Pancreas (tissue), 10 donors: ENCODE results near the gene MARVELD2. TPM values are rescaled to one million over a fixed set of nuclear protein-coding genes. Genes with fewer than 3 reads are reported as not detected.
"Not testable (repeated sequence)": the region's sequence is repeated elsewhere in the genome, so short reads cannot be mapped to it uniquely, and the experiment has no call there.

Experiments used
- ATAC-seq, 4 donors: fragments of 200-7000 bp; cut with Tn5 transposase; one replicate each; pipeline versions ENCODE4 v1.8.0 to v1.9.1; 2020; ENCODE audit warnings: mild to moderate bottlenecking in 4 of 4, moderate library complexity in 4 of 4
- DNase-seq, 6 donors: peaks; one replicate each; pipeline ENCODE4 v3.0.0-alpha.2; 2020
- FAIRE-seq: peaks from 2 replicates; lab custom pipeline; 2012; peaks lifted over from hg19 to GRCh38; lab: Jason Lieb, UNC
- H3K27ac ChIP-seq, 4 donors: fragments of 200-600 bp; sonication (generic); 1 replicate in 3 of 4; 2 replicates in 1 of 4; pipeline versions ENCODE4 v1.5.0 to v1.8.0; 2020
- H3K27me3 ChIP-seq, 4 donors: fragments of 200-600 bp; one replicate each; pipeline ENCODE4 v1.8.0; 2021
- H3K36me3 ChIP-seq, 3 donors: fragments of 200-600 bp; sonication (generic) in 1 of 3; one replicate each; pipeline versions ENCODE4 v1.5.0 to v1.8.0; 2020 to 2021
- H3K4me1 ChIP-seq, 3 donors: fragments of 200-600 bp; one replicate each; pipeline ENCODE4 v1.8.0; 2021
- H3K4me3 ChIP-seq, 4 donors: fragments of 200-600 bp; sonication (generic) in 2 of 4; one replicate each; pipeline versions ENCODE4 v1.5.0 to v1.8.0; 2020 to 2021
- H3K9me3 ChIP-seq, 4 donors: fragments of 200-600 bp; one replicate each; pipeline ENCODE4 v1.8.0; 2021
- CTCF ChIP-seq, 4 donors: fragments of 200-600 bp; sonication (generic) in 3 of 4; IDR thresholded peaks; one replicate each; pipeline versions ENCODE4 v1.5.0 to v1.8.0; 2021; ENCODE audit warnings: antibody characterized with exemption in 4 of 4
- WGBS, 2 donors: extraction: QIAGEN DNeasy Blood & Tissue Kit; methylation state at CpG; one replicate each; pipeline ENCODE4 v1.1.7; 2013; 5-methylcytosine and 5-hydroxymethylcytosine counted together
- intact Hi-C, 3 donors: fragments of 100-400 bp; cut with DNase I; formaldehyde crosslinking; loops; one replicate each; pipeline versions ENCODE4 v1.11.1 to v1.14.2; 2022
- polyA plus RNA-seq, 2 donors: library from polyadenylated mRNA; stranded (reverse); fragments of 200-250 nt; gene quantifications; one replicate each; pipeline ENCODE4 v1.2.3, GENCODE V29; 2013
- total RNA-seq, 6 donors: library from RNA; stranded (reverse); fragmentation: NEBNext Ultra II Directional in 4 of 6; extraction: Animal tissue kit (Norgen Biotek cat#: 25700) in 4 of 6; gene quantifications; one replicate each; pipeline versions ENCODE4 v1.2.1 to v1.2.4, GENCODE V29; 2021 to 2023
- donor health status: healthy with polysubstance abuse.
- donor health status: DM: no; HTN: no; CAD: no; lungs with moderate emphysema.
- donor health status: DM: no; HTN: no; CAD: no.
- donor health status: control.
- donor health status: control.
- donor health status: Bipolar disorder and iron deficiency.
- donor health status: DM: yes; HTN: yes; CAD: no.
- donor health status: DM: no; HTN: no; CAD: no.
- donor health status: DM: no; HTN: no; CAD: no.
- donor health status: DM: yes; HTN: yes; CAD: no.

Gene MARVELD2
- total and polyA plus RNA-seq, 8 donors = 4.0 to 34.7 (median 17.4) TPM

- DNase-seq = no peak
- peak overlapping the region; percentile 60 to 96 (median 82) for H3K27ac ChIP-seq
- peak; percentile 63 for FAIRE-seq
Observed at GRCh38 chr5:69451941-69452647, 37.2 kb downstream of the MARVELD2 start.

GRCh38 chr5:69453487-69453886, 38.6 kb downstream of the MARVELD2 start:
- not testable (repeated sequence) for DNase-seq, FAIRE-seq, H3K4me3 ChIP-seq, H3K27me3 ChIP-seq, H3K36me3 ChIP-seq, ATAC-seq, H3K9me3 ChIP-seq
- 87 to 97% methylated on average over 3 of the region's 3 CpGs for WGBS, 2 donors
- H3K4me1 ChIP-seq = peaks cover 8 to 41% (median 27%) of the 10 kb centered on the region in 3 donors
- intact Hi-C loops = loop anchor here in 1 of 3 donors (5.0 kb wide), 1 partner anchor 36 kb away; the partner anchor contains the start of gene MARVELD2
- H3K27ac ChIP-seq = peak overlapping the region in 2 of 4 donors; percentile 90 to 96

More at GRCh38 chr5:69451941-69452647, 37.2 kb downstream of the MARVELD2 start:
- WGBS, 2 donors = 10 to 11% methylated on average over 4 of the region's 4 CpGs
- Histone ChIP-seq H3K9me3 (no peaks in the 10 kb centered on the region), H3K4me3 (peak overlapping the region in 1 of 4 donors; percentile 19), H3K4me1 (peaks cover 8 to 41% (median 27%) of the 10 kb centered on the region in 3 donors), H3K36me3 (no peaks in the 10 kb centered on the region), H3K27me3 (no peaks in the 10 kb centered on the region)
- intact Hi-C loops = loop anchor here in 1 of 3 donors (5.0 kb wide), 1 partner anchor 35 kb away; the partner anchor contains the start of gene MARVELD2
- no peak for TF ChIP-seq CTCF (IDR thresholded peaks at IDR 0.05)
- peak; percentile 85 to 91 (median 86) for ATAC-seq

- H3K4me3 ChIP-seq = peak overlapping the region in 1 of 4 donors; percentile 9
- no peak for TF ChIP-seq CTCF (IDR thresholded peaks at IDR 0.05)
- FAIRE-seq (no peak), ATAC-seq (peak; percentile 22 to 43 (median 36)), DNase-seq (peak in 1 of 6 donors; percentile 28)
- H3K27ac ChIP-seq = peak overlapping the region in 2 of 4 donors; percentile 90 to 96
- H3K4me1 ChIP-seq = peaks cover 8 to 41% (median 27%) of the 10 kb centered on the region in 3 donors
- intact Hi-C loops = loop anchor here in 1 of 3 donors (5.0 kb wide), 1 partner anchor 37 kb away; the partner anchor contains the start of gene MARVELD2
- 46 to 53% methylated on average over 8 of the region's 8 CpGs for WGBS, 2 donors
- no peaks in the 10 kb centered on the region for H3K27me3 ChIP-seq
- H3K9me3 ChIP-seq = no peaks in the 10 kb centered on the region
- H3K36me3 ChIP-seq = no peaks in the 10 kb centered on the region
Observed at GRCh38 chr5:69454460-69455249, 39.7 kb downstream of the MARVELD2 start.

DNA sequence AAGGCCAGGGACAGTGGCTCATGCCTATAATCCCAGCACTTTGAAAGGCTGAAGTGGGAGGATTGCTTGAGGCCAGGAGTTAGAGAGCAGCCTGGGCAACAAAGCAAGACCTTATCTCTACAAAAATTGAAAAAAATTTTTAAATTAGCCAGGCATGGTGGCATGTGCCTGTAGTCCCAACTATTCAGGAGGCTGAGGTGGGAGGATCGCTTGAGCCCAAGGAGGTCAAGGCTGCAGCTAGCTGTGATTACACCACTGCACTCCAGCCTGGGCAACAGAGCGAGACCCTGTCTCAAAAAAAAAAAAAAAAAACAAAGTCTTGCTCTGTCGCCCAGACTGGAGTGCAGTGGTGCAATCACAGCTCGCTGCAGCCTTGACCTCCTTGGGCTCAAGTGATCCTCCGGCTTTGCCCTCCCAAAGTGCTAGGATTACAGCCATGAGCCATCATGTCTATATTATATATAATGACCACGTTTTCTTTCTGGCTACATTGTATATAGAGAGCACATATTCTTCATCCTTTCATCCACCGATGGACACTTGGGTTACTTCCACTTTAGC, 40.6 kb downstream of the MARVELD2 start:
- ATAC-seq, FAIRE-seq: not testable (repeated sequence)
- peak overlapping the region in 2 of 4 donors; percentile 90 to 96 for H3K27ac ChIP-seq

GRCh38 chr5:69462170-69462569, 47.3 kb downstream of the MARVELD2 start:
- no peak overlapping the region for H3K27ac ChIP-seq
- no peaks in the 10 kb centered on the region for H3K4me1 ChIP-seq
- H3K9me3 ChIP-seq = no peaks in the 10 kb centered on the region
- no peaks in the 10 kb centered on the region for H3K36me3 ChIP-seq
- 96 to 98% methylated on average over 1 of the region's 1 CpG for WGBS, 2 donors
- FAIRE-seq (no peak), DNase-seq (no peak), ATAC-seq (no peak)
- no peak overlapping the region for H3K4me3 ChIP-seq
- H3K27me3 ChIP-seq = no peaks in the 10 kb centered on the region
- intact Hi-C loops = no loop called here
- TF ChIP-seq CTCF (IDR thresholded peaks at IDR 0.05) = no peak

More for the DNA sequence above, 40.6 kb downstream of the MARVELD2 start:
- H3K4me1 ChIP-seq = peaks cover 8 to 38% (median 27%) of the 10 kb centered on the region in 3 donors
- H3K27me3 ChIP-seq, intact Hi-C loops, H3K4me3 ChIP-seq, H3K9me3 ChIP-seq, H3K36me3 ChIP-seq, DNase-seq: not testable (repeated sequence)
- WGBS, 2 donors = 66 to 71% methylated on average over 7 of the region's 7 CpGs

GRCh38 chr5:69466375-69466774, 51.5 kb downstream of the MARVELD2 start:
- WGBS, 2 donors = 93 to 98% methylated on average over 3 of the region's 3 CpGs
- intact Hi-C loops, ATAC-seq, H3K27me3 ChIP-seq, H3K9me3 ChIP-seq, H3K36me3 ChIP-seq, H3K4me1 ChIP-seq, FAIRE-seq, DNase-seq, H3K4me3 ChIP-seq, H3K27ac ChIP-seq: not testable (repeated sequence)
